ENCODE data around the gene SULF2.

Gene SULF2

GRCh38 chr20:47782920-47783552 lies 2.2 kb downstream of the SULF2 start:
- no peak for TF ChIP-seq CTCF (conservative IDR thresholded peaks at IDR 0.05; ENCODE audit: low read depth, low read length)
- H3K27me3 ChIP-seq (ENCODE audit: insufficient read depth, low read depth), result peaks cover 62% of the 10 kb centered on the region
- no peak overlapping the region for H2AFZ ChIP-seq (ENCODE audit: low read depth)
- H3K79me2 ChIP-seq (ENCODE audit: insufficient read depth, low read depth), result no peaks in the 10 kb centered on the region
- H4K20me1 ChIP-seq (ENCODE audit: insufficient read depth), result no peaks in the 10 kb centered on the region
- H3K27ac ChIP-seq, result no peak overlapping the region
- no peak overlapping the region for H3K4me3 ChIP-seq (IDR thresholded peaks at IDR 0.05; ENCODE audit: insufficient read depth, low read depth, low read length)
- H3K4me1 ChIP-seq (ENCODE audit: low read depth, poor library complexity, severe bottlenecking), result no peaks in the 10 kb centered on the region
- H3K9ac ChIP-seq, result no peak overlapping the region
- no peaks in the 10 kb centered on the region for H3K36me3 ChIP-seq (ENCODE audit: insufficient read depth)
- H3K4me2 ChIP-seq, result no peak overlapping the region

GRCh38 chr20:47782076-47782475 lies 3.2 kb downstream of the SULF2 start:
- no peaks in the 10 kb centered on the region for H3K79me2 ChIP-seq (ENCODE audit: insufficient read depth, low read depth)

GRCh38 chr20:47781632-47782031 lies 3.6 kb downstream of the SULF2 start:
- H3K4me3 ChIP-seq (IDR thresholded peaks at IDR 0.05; ENCODE audit: insufficient read depth, low read depth, low read length), result no peak overlapping the region
- H2AFZ ChIP-seq (ENCODE audit: low read depth), result no peak overlapping the region
- peaks cover 55% of the 10 kb centered on the region for H3K27me3 ChIP-seq (ENCODE audit: insufficient read depth, low read depth)
- H3K79me2 ChIP-seq (ENCODE audit: insufficient read depth, low read depth), result no peaks in the 10 kb centered on the region
- no peak for TF ChIP-seq CTCF (conservative IDR thresholded peaks at IDR 0.05; ENCODE audit: low read depth, low read length)
- H3K36me3 ChIP-seq (ENCODE audit: insufficient read depth), result no peaks in the 10 kb centered on the region
- H3K9ac ChIP-seq, result no peak overlapping the region
- H3K27ac ChIP-seq, result no peak overlapping the region
- H3K4me2 ChIP-seq, result no peak overlapping the region
- no peaks in the 10 kb centered on the region for H4K20me1 ChIP-seq (ENCODE audit: insufficient read depth)
- H3K4me1 ChIP-seq (ENCODE audit: low read depth, poor library complexity, severe bottlenecking), result no peaks in the 10 kb centered on the region

More at GRCh38 chr20:47782076-47782475, 3.2 kb downstream of the SULF2 start:
- peaks cover 56% of the 10 kb centered on the region for H3K27me3 ChIP-seq (ENCODE audit: insufficient read depth, low read depth)
- TF ChIP-seq CTCF (conservative IDR thresholded peaks at IDR 0.05; ENCODE audit: low read depth, low read length), result no peak
- H4K20me1 ChIP-seq (ENCODE audit: insufficient read depth), result no peaks in the 10 kb centered on the region
- H3K4me3 ChIP-seq (IDR thresholded peaks at IDR 0.05; ENCODE audit: insufficient read depth, low read depth, low read length), result no peak overlapping the region
- H3K4me2 ChIP-seq, result no peak overlapping the region
- no peak overlapping the region for H3K27ac ChIP-seq
- no peaks in the 10 kb centered on the region for H3K36me3 ChIP-seq (ENCODE audit: insufficient read depth)
- H3K9ac ChIP-seq, result no peak overlapping the region
- H3K4me1 ChIP-seq (ENCODE audit: low read depth, poor library complexity, severe bottlenecking), result no peaks in the 10 kb centered on the region
- no peak overlapping the region for H2AFZ ChIP-seq (ENCODE audit: low read depth)

GRCh38 chr20:47780720-47781389 lies 4.4 kb downstream of the SULF2 start:
- Histone ChIP-seq H3K4me2 (no peak overlapping the region), H3K79me2 (ENCODE audit: insufficient read depth, low read depth) (no peaks in the 10 kb centered on the region), H3K4me1 (ENCODE audit: low read depth, poor library complexity, severe bottlenecking) (no peaks in the 10 kb centered on the region), H4K20me1 (ENCODE audit: insufficient read depth) (no peaks in the 10 kb centered on the region), H3K4me3 (IDR thresholded peaks at IDR 0.05; ENCODE audit: insufficient read depth, low read depth, low read length) (no peak overlapping the region), H3K36me3 (ENCODE audit: insufficient read depth) (no peaks in the 10 kb centered on the region), H2AFZ (ENCODE audit: low read depth) (no peak overlapping the region), H3K27ac (no peak overlapping the region), H3K27me3 (ENCODE audit: insufficient read depth, low read depth) (peaks cover 54% of the 10 kb centered on the region; the same call in 1 of the 2 replicates), H3K9ac (no peak overlapping the region)
- no peak for TF ChIP-seq CTCF (conservative IDR thresholded peaks at IDR 0.05; ENCODE audit: low read depth, low read length)

All from KMS-11 (cell line).